ENCODE data around the gene ADGRG4.

ADGRG4 gene

DNA sequence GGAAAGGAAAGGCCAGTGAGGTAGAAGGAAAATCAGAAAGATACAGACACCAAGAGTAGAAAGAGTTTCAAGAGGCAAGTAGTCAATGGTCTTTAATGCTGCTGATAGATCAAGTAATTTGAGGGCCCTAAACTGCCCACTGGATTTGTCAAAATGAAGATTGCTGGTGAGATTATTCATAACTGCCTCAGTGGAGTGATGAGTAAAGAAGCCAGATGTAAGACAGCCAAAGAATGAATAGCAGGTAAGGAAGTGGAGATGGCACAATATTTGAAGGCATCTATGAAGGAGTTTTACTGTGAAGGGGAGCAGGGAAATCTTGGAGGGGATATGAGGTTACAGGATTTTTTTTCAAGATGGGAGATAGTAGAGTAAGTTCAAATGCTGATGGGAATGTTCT, 147.2 kb downstream of the ADGRG4 start:
- peaks cover 0 to 4% of the 10 kb centered on the region in 2 experiments for H3K27me3 ChIP-seq (ENCODE audit: control insufficient read depth in 1 of 2, insufficient read depth in 1 of 2, low read length in 2 of 2)
- H3K9ac ChIP-seq (ENCODE audit: low read length), result no peak overlapping the region
- no peak overlapping the region for H3K23ac ChIP-seq (ENCODE audit: low read length in 2 of 2)
- H2BK15ac ChIP-seq (ENCODE audit: low read depth, poor library complexity, severe bottlenecking), result no peak overlapping the region
- H2BK12ac ChIP-seq (ENCODE audit: low read length in 2 of 2), result no peak overlapping the region
- no peak overlapping the region for H2AFZ ChIP-seq (ENCODE audit: low read depth, low read length)
- H2BK5ac ChIP-seq (ENCODE audit: low read depth, low read length, poor library complexity, severe bottlenecking), result no peak overlapping the region
- H3K4me2 ChIP-seq (ENCODE audit: low read length, poor library complexity, severe bottlenecking), result no peak overlapping the region
- no peaks in the 10 kb centered on the region for H3K4me1 ChIP-seq (ENCODE audit: control insufficient read depth, insufficient read depth, low read depth, low read length)
- DNase-seq, result no peak
- H4K91ac ChIP-seq (ENCODE audit: low read length), result no peak overlapping the region
- H3K27ac ChIP-seq (ENCODE audit: low read length, poor library complexity, severe bottlenecking), result no peak overlapping the region
- no peak overlapping the region for H2AK5ac ChIP-seq (ENCODE audit: low read length, severe bottlenecking)
- no peak overlapping the region for H4K8ac ChIP-seq (ENCODE audit: low read length)
- no peaks in the 10 kb centered on the region for H3K36me3 ChIP-seq (ENCODE audit: control insufficient read depth in 1 of 2, insufficient read depth in 2 of 2, low read depth in 1 of 2, low read length in 2 of 2)
- no peaks in the 10 kb centered on the region for H3K9me3 ChIP-seq (ENCODE audit: control insufficient read depth, low read length)
- no peak overlapping the region for H3K18ac ChIP-seq (ENCODE audit: low read depth in 1 of 2, low read length in 2 of 2)
- no peak overlapping the region for H3K14ac ChIP-seq (ENCODE audit: low read length in 2 of 2)
- H2BK120ac ChIP-seq (ENCODE audit: low read depth, low read length), result no peak overlapping the region
- no peak overlapping the region for H3K4me3 ChIP-seq (ENCODE audit: insufficient read depth in 1 of 2, low read depth in 1 of 2, low read length in 2 of 2)
- no peaks in the 10 kb centered on the region for H3K79me1 ChIP-seq (replicated peaks; ENCODE audit: low read length, poor library complexity, severe bottlenecking)
- H3K4ac ChIP-seq (ENCODE audit: low read depth in 1 of 2, low read length in 2 of 2), result no peak overlapping the region

DNA sequence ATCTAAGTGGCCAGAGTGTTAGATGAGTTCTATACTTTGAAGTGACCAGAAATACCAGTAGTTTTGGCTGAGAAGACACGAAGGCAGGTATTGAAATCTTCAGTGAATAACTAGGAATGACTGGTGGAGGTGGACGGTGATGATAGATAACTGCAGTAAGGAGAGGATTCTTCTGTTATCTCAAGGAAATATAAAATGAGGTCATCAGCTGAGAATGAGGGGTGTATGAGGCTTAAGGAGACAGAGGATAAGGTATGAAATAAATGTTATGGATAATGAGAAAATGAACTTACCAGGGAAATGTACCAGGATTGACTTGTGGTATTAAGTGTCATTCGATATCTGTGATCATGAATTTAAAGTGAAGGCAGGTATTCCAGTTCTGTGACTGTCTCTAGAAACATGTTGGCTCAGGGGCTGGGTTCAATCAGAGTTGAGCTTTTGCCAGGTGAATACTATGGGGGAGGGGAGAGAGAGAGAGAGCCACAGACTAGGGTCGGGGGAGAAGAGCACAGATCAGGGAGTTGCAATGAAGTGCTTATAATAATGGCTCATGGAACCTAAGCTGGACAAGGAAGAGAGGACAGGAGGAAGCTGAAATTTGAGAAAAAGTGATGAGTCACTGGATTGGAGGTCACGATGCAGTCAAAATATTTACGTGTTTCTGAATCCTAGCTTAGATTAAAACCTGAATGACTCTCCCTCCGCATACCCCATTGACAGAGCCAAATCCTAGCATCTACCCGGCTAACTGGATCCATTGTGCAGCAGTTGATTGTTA, 149.5 kb downstream of the ADGRG4 start:
- no peak overlapping the region for H2AFZ ChIP-seq (ENCODE audit: low read depth, low read length)
- H2BK15ac ChIP-seq (ENCODE audit: low read depth, poor library complexity, severe bottlenecking), result no peak overlapping the region
- no peak overlapping the region for H3K9ac ChIP-seq (ENCODE audit: low read length)
- WGBS, result 65% methylated on average over 4 of the region's 8 CpGs
- H3K4ac ChIP-seq (ENCODE audit: low read depth in 1 of 2, low read length in 2 of 2), result no peak overlapping the region
- H3K79me1 ChIP-seq (replicated peaks; ENCODE audit: low read length, poor library complexity, severe bottlenecking), result no peaks in the 10 kb centered on the region
- no peak overlapping the region for H4K91ac ChIP-seq (ENCODE audit: low read length)
- no peak overlapping the region for H2BK120ac ChIP-seq (ENCODE audit: low read depth, low read length)
- H2BK12ac ChIP-seq (ENCODE audit: low read length in 2 of 2), result no peak overlapping the region
- no peak overlapping the region for H3K23ac ChIP-seq (ENCODE audit: low read length in 2 of 2)
- H3K4me2 ChIP-seq (ENCODE audit: low read length, poor library complexity, severe bottlenecking), result no peak overlapping the region
- H3K18ac ChIP-seq (ENCODE audit: low read depth in 1 of 2, low read length in 2 of 2), result no peak overlapping the region
- no peak overlapping the region for H4K8ac ChIP-seq (ENCODE audit: low read length)
- H2AK5ac ChIP-seq (ENCODE audit: low read length, severe bottlenecking), result no peak overlapping the region
- peaks cover 0 to 4% of the 10 kb centered on the region in 2 experiments for H3K27me3 ChIP-seq (ENCODE audit: control insufficient read depth in 1 of 2, insufficient read depth in 1 of 2, low read length in 2 of 2)
- DNase-seq, result peak; percentile 5
- H3K4me1 ChIP-seq (ENCODE audit: control insufficient read depth, insufficient read depth, low read depth, low read length), result no peaks in the 10 kb centered on the region
- no peak overlapping the region for H3K14ac ChIP-seq (ENCODE audit: low read length in 2 of 2)
- H2BK5ac ChIP-seq (ENCODE audit: low read depth, low read length, poor library complexity, severe bottlenecking), result no peak overlapping the region
- H3K27ac ChIP-seq (ENCODE audit: low read length, poor library complexity, severe bottlenecking), result no peak overlapping the region
- no peaks in the 10 kb centered on the region for H3K36me3 ChIP-seq (ENCODE audit: control insufficient read depth in 1 of 2, insufficient read depth in 2 of 2, low read depth in 1 of 2, low read length in 2 of 2)
- no peak overlapping the region for H3K4me3 ChIP-seq (ENCODE audit: insufficient read depth in 1 of 2, low read depth in 1 of 2, low read length in 2 of 2)
- no peaks in the 10 kb centered on the region for H3K9me3 ChIP-seq (ENCODE audit: control insufficient read depth, low read length)

DNA sequence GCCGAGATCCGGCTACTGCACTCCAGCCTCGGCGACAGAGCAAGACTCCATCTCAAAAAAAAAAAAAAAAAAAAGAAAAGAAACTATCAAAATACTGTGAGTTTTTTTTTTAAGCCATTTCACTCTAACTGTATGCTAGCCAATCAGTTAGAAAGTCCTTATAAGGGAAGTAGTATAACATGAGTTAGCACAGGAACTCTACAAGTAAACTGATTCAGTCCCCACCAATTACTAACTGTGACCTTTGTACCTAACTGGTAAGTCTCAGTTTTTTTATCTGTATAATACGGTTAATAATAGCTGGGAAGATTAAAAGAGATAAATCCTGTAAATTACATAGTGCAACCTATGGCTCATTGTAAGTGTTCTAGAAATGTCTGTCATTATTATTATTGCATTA, 151.9 kb downstream of the ADGRG4 start:
- Histone ChIP-seq H3K4me1 (ENCODE audit: control insufficient read depth, insufficient read depth, low read depth, low read length) (no peaks in the 10 kb centered on the region), H3K27ac (ENCODE audit: low read length, poor library complexity, severe bottlenecking) (no peak overlapping the region), H4K8ac (ENCODE audit: low read length) (no peak overlapping the region), H3K9me3 (ENCODE audit: control insufficient read depth, low read length) (no peaks in the 10 kb centered on the region), H2AK5ac (ENCODE audit: low read length, severe bottlenecking) (no peak overlapping the region), H2BK15ac (ENCODE audit: low read depth, poor library complexity, severe bottlenecking) (no peak overlapping the region), H3K23ac (ENCODE audit: low read length in 2 of 2) (no peak overlapping the region), H3K9ac (ENCODE audit: low read length) (no peak overlapping the region), H2BK5ac (ENCODE audit: low read depth, low read length, poor library complexity, severe bottlenecking) (no peak overlapping the region), H2AFZ (ENCODE audit: low read depth, low read length) (no peak overlapping the region), H3K27me3 (ENCODE audit: control insufficient read depth in 1 of 2, insufficient read depth in 1 of 2, low read length in 2 of 2) (no peaks in the 10 kb centered on the region), H4K91ac (ENCODE audit: low read length) (no peak overlapping the region), H3K4me3 (ENCODE audit: insufficient read depth in 1 of 2, low read depth in 1 of 2, low read length in 2 of 2) (no peak overlapping the region), H3K79me1 (replicated peaks; ENCODE audit: low read length, poor library complexity, severe bottlenecking) (no peaks in the 10 kb centered on the region), H2BK120ac (ENCODE audit: low read depth, low read length) (no peak overlapping the region), H3K4ac (ENCODE audit: low read depth in 1 of 2, low read length in 2 of 2) (no peak overlapping the region), H3K4me2 (ENCODE audit: low read length, poor library complexity, severe bottlenecking) (no peak overlapping the region), H3K14ac (ENCODE audit: low read length in 2 of 2) (no peak overlapping the region), H3K18ac (ENCODE audit: low read depth in 1 of 2, low read length in 2 of 2) (no peak overlapping the region), H3K36me3 (ENCODE audit: control insufficient read depth in 1 of 2, insufficient read depth in 2 of 2, low read depth in 1 of 2, low read length in 2 of 2) (no peaks in the 10 kb centered on the region), H2BK12ac (ENCODE audit: low read length in 2 of 2) (no peak overlapping the region)
- DNase-seq, result no peak
- WGBS, result no CpG with 5 or more reads among the region's 5 CpGs

DNA sequence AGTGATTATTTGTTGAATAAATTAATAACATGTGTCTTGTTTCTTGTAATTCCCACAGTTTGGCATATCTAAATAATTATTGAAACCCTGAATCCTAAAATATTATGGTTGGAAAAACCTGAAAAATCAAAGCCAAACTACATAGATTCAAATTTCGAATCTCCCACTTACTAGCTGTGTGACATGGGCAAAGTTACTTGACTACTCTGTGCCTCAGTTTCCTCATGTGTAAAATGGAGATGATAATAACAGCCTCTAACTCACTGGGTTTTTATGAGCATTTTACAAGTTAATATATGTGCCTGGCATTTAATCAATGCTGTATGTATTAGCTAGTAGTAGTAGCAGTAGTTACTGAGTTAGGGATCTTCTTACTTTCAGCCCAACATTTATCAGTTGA, 152.4 kb downstream of the ADGRG4 start:
- no peaks in the 10 kb centered on the region for H3K36me3 ChIP-seq (ENCODE audit: control insufficient read depth in 1 of 2, insufficient read depth in 2 of 2, low read depth in 1 of 2, low read length in 2 of 2)
- DNase-seq, result no peak
- H3K4me2 ChIP-seq (ENCODE audit: low read length, poor library complexity, severe bottlenecking), result no peak overlapping the region
- H3K27ac ChIP-seq (ENCODE audit: low read length, poor library complexity, severe bottlenecking), result no peak overlapping the region
- H2BK5ac ChIP-seq (ENCODE audit: low read depth, low read length, poor library complexity, severe bottlenecking), result no peak overlapping the region
- no peak overlapping the region for H2AFZ ChIP-seq (ENCODE audit: low read depth, low read length)
- H3K23ac ChIP-seq (ENCODE audit: low read length in 2 of 2), result no peak overlapping the region
- H3K18ac ChIP-seq (ENCODE audit: low read depth in 1 of 2, low read length in 2 of 2), result no peak overlapping the region
- WGBS, result no CpG with 5 or more reads among the region's 1 CpG
- no peak overlapping the region for H3K4me3 ChIP-seq (ENCODE audit: insufficient read depth in 1 of 2, low read depth in 1 of 2, low read length in 2 of 2)
- no peaks in the 10 kb centered on the region for H3K79me1 ChIP-seq (replicated peaks; ENCODE audit: low read length, poor library complexity, severe bottlenecking)
- no peak overlapping the region for H4K91ac ChIP-seq (ENCODE audit: low read length)
- no peak overlapping the region for H2AK5ac ChIP-seq (ENCODE audit: low read length, severe bottlenecking)
- no peak overlapping the region for H4K8ac ChIP-seq (ENCODE audit: low read length)
- H2BK120ac ChIP-seq (ENCODE audit: low read depth, low read length), result no peak overlapping the region
- H3K27me3 ChIP-seq (ENCODE audit: control insufficient read depth in 1 of 2, insufficient read depth in 1 of 2, low read length in 2 of 2), result no peaks in the 10 kb centered on the region
- no peak overlapping the region for H2BK15ac ChIP-seq (ENCODE audit: low read depth, poor library complexity, severe bottlenecking)
- H3K14ac ChIP-seq (ENCODE audit: low read length in 2 of 2), result no peak overlapping the region
- no peak overlapping the region for H2BK12ac ChIP-seq (ENCODE audit: low read length in 2 of 2)
- H3K4ac ChIP-seq (ENCODE audit: low read depth in 1 of 2, low read length in 2 of 2), result no peak overlapping the region
- H3K4me1 ChIP-seq (ENCODE audit: control insufficient read depth, insufficient read depth, low read depth, low read length), result no peaks in the 10 kb centered on the region
- no peak overlapping the region for H3K9ac ChIP-seq (ENCODE audit: low read length)
- H3K9me3 ChIP-seq (ENCODE audit: control insufficient read depth, low read length), result no peaks in the 10 kb centered on the region
